Gastrocnemius medialis (tissue), 4 donors: ENCODE results near the gene RHOT1. TPM values are rescaled to one million over a fixed set of nuclear protein-coding genes. Genes with fewer than 3 reads are reported as not detected.
"Not testable (repeated sequence)": the region's sequence is repeated elsewhere in the genome, so short reads cannot be mapped to it uniquely, and the experiment has no call there.

Source experiments
- ATAC-seq, 2 donors: fragments of 150-250 bp; one replicate each; pipeline ENCODE4 v1.9.1; 2016
- DNase-seq, 2 donors: peaks; one replicate each; pipeline ENCODE4 v3.0.0-alpha.2; 2019
- H3K27ac ChIP-seq, 4 donors: fragments of 200-600 bp; sonication (generic); 1 replicate in 1 of 4; 2 replicates in 3 of 4; pipeline ENCODE4 v1.5.1; 2016 to 2018; ENCODE audit warnings: mild to moderate bottlenecking in 2 of 4, moderate library complexity in 1 of 4
- H3K27me3 ChIP-seq, 3 donors: fragments of 200-600 bp; sonication (generic) in 2 of 3; 1 replicate in 1 of 3; 2 replicates in 2 of 3; pipeline versions ENCODE4 v1.5.1 to v1.6.0; 2016 to 2019; ENCODE audit warnings: mild to moderate bottlenecking in 1 of 3, moderate library complexity in 1 of 3
- H3K36me3 ChIP-seq, 2 donors: fragments of 200-600 bp; sonication (generic) in 1 of 2; one replicate each; pipeline ENCODE4 v1.5.1; 2017 to 2018
- H3K4me1 ChIP-seq, 2 donors: fragments of 200-600 bp; sonication (generic) in 1 of 2; one replicate each; pipeline ENCODE4 v1.5.1; 2016 to 2017; ENCODE audit warnings: mild to moderate bottlenecking in 2 of 2
- H3K4me3 ChIP-seq, 4 donors: fragments of 200-600 bp; sonication (generic) in 3 of 4; 1 replicate in 1 of 4; 2 replicates in 3 of 4; pipeline ENCODE4 v1.5.1; 2016 to 2019; ENCODE audit warnings: mild to moderate bottlenecking in 2 of 4
- H3K9me3 ChIP-seq, 3 donors: fragments of 200-600 bp; sonication (generic) in 2 of 3; 1 replicate in 1 of 3; 2 replicates in 2 of 3; pipeline ENCODE4 v1.5.1; 2016 to 2019
- CTCF ChIP-seq, 5 experiments: fragments of 450-650 bp in 3 of 5; fragments of 200-600 bp in 2 of 5; sonication (generic) in 2 of 5; IDR thresholded peaks in 4 of 5; conservative IDR thresholded peaks in 1 of 5; 1 replicate in 4 of 5; 2 replicates in 1 of 5; pipeline ENCODE4 v1.5.1; 2016 to 2019; ENCODE audit warnings: antibody characterized with exemption in 5 of 5, mild to moderate bottlenecking in 3 of 5, moderate library complexity in 3 of 5
- POLR2A ChIP-seq, 2 donors: fragments of 450-650 bp; IDR thresholded peaks; one replicate each; pipeline ENCODE4 v1.6.1; 2017; ENCODE audit warnings: antibody characterized with exemption in 2 of 2, mild to moderate bottlenecking in 2 of 2, moderate library complexity in 2 of 2
- in situ Hi-C, 4 donors: fragments of 200-750 bp; cut with MboI; loops; one replicate each; pipeline versions ENCODE4 v1.15.0 to v1.8.0; 2017; ENCODE audit warnings: low sequenced_read_pairs in 4 of 4
- intact Hi-C: fragments of 100-400 bp; cut with DNase I; formaldehyde crosslinking; loops from one replicate; pipeline ENCODE4 v1.15.1; 2023; ENCODE audit warnings: low total_unique reads
- total RNA-seq, 4 donors: library from RNA; depleted of rRNA; stranded (reverse); fragments of >200 nt; gene quantifications; one replicate each; pipeline versions ENCODE4 v1.1.0 to v1.2.3, GENCODE V29; 2016

RHOT1 gene
- total RNA-seq, 4 donors from 2014 or later: 30.8 to 67.5 (median 36.2) TPM

GRCh38 chr17:32116937-32117336 lies 25.4 kb upstream of the RHOT1 start:
- no peak for DNase-seq
- in situ Hi-C loops (no loop called here), intact Hi-C loops (no loop called here)
- H3K4me1 ChIP-seq: peaks cover under 1% of the 10 kb centered on the region in 2 donors
- no peak overlapping the region for H3K27ac ChIP-seq
- no peaks in the 10 kb centered on the region for H3K36me3 ChIP-seq
- no peak for ATAC-seq
- no peaks in the 10 kb centered on the region for H3K27me3 ChIP-seq
- TF ChIP-seq POLR2A (IDR thresholded peaks at IDR 0.05) (no peak), CTCF (IDR thresholded peaks at IDR 0.05 in 4 of 5, conservative IDR thresholded peaks at IDR 0.05 in 1 of 5) (no peak)
- no peaks in the 10 kb centered on the region for H3K9me3 ChIP-seq
- H3K4me3 ChIP-seq: no peak overlapping the region

GRCh38 chr17:32117399-32117798 lies 24.9 kb upstream of the RHOT1 start:
- H3K9me3 ChIP-seq: no peaks in the 10 kb centered on the region
- no peak overlapping the region for H3K4me3 ChIP-seq
- TF ChIP-seq POLR2A (IDR thresholded peaks at IDR 0.05) (no peak), CTCF (IDR thresholded peaks at IDR 0.05 in 4 of 5, conservative IDR thresholded peaks at IDR 0.05 in 1 of 5) (no peak)
- no peaks in the 10 kb centered on the region for H3K4me1 ChIP-seq
- DNase-seq (no peak), ATAC-seq (no peak)
- intact Hi-C loops (no loop called here), in situ Hi-C loops (no loop called here)
- no peaks in the 10 kb centered on the region for H3K27me3 ChIP-seq
- H3K27ac ChIP-seq: no peak overlapping the region
- H3K36me3 ChIP-seq: no peaks in the 10 kb centered on the region

- DNase-seq, H3K4me3 ChIP-seq, H3K9me3 ChIP-seq, ATAC-seq, intact Hi-C loops, H3K4me1 ChIP-seq, H3K27me3 ChIP-seq, H3K27ac ChIP-seq, in situ Hi-C loops, H3K36me3 ChIP-seq: not testable (repeated sequence)
Observed at GRCh38 chr17:32118088-32118487, 24.2 kb upstream of the RHOT1 start.

GRCh38 chr17:32118835-32119234 lies 23.5 kb upstream of the RHOT1 start:
- H3K27me3 ChIP-seq: no peaks in the 10 kb centered on the region
- in situ Hi-C loops (no loop called here), intact Hi-C loops (no loop called here)
- ATAC-seq (no peak), DNase-seq (no peak)
- H3K4me1 ChIP-seq: no peaks in the 10 kb centered on the region
- no peaks in the 10 kb centered on the region for H3K9me3 ChIP-seq
- no peak overlapping the region for H3K4me3 ChIP-seq
- H3K27ac ChIP-seq: no peak overlapping the region
- TF ChIP-seq CTCF (IDR thresholded peaks at IDR 0.05 in 4 of 5, conservative IDR thresholded peaks at IDR 0.05 in 1 of 5): no peak
- no peak for TF ChIP-seq POLR2A (IDR thresholded peaks at IDR 0.05)
- H3K36me3 ChIP-seq: no peaks in the 10 kb centered on the region

GRCh38 chr17:32120141-32120540 lies 22.2 kb upstream of the RHOT1 start:
- Histone ChIP-seq H3K9me3 (no peaks in the 10 kb centered on the region), H3K4me1 (no peaks in the 10 kb centered on the region), H3K27ac (no peak overlapping the region), H3K36me3 (no peaks in the 10 kb centered on the region), H3K27me3 (no peaks in the 10 kb centered on the region), H3K4me3 (no peak overlapping the region)
- in situ Hi-C loops: no loop called here
- no peak for DNase-seq
- no peak for ATAC-seq
- intact Hi-C loops: no loop called here
- no peak for TF ChIP-seq POLR2A (IDR thresholded peaks at IDR 0.05)
- TF ChIP-seq CTCF (IDR thresholded peaks at IDR 0.05 in 4 of 5, conservative IDR thresholded peaks at IDR 0.05 in 1 of 5): no peak
